Liver (tissue), 9 donors: Measurements from ENCODE around the gene EML3. TPM values are rescaled to one million over a fixed set of nuclear protein-coding genes. Genes with fewer than 3 reads are reported as not detected.

Source experiments
- DNase-seq: peaks from one replicate; pipeline ENCODE4 v3.0.0-alpha.2; 2017; ENCODE audit warnings: low spot score
- H3K27ac ChIP-seq, 2 donors: one replicate each; pipeline ENCODE4 v1.7.0; 2013; ENCODE audit warnings: inconsistent platforms in 2 of 2, low read length in 2 of 2, control low read depth in 1 of 2, low read depth in 1 of 2, mild to moderate bottlenecking in 1 of 2
- H3K27me3 ChIP-seq, 4 donors: one replicate each; pipeline versions ENCODE4 v1.6.1 to v1.7.0; 2013; ENCODE audit warnings: low read length in 3 of 4, inconsistent platforms in 1 of 4, mild to moderate bottlenecking in 1 of 4, moderate library complexity in 1 of 4; ENCODE audit not compliant: control insufficient read depth in 4 of 4, insufficient read depth in 4 of 4
- H3K36me3 ChIP-seq, 4 donors: one replicate each; pipeline versions ENCODE4 v1.6.1 to v1.7.0; 2013; ENCODE audit warnings: low read length in 3 of 4, mild to moderate bottlenecking in 3 of 4, low read depth in 1 of 4, moderate library complexity in 1 of 4; ENCODE audit not compliant: control insufficient read depth in 4 of 4, insufficient read depth in 3 of 4
- H3K4me1 ChIP-seq, 4 donors: one replicate each; pipeline versions ENCODE4 v1.6.1 to v1.7.0; 2013; ENCODE audit warnings: low read length in 3 of 4, mild to moderate bottlenecking in 3 of 4, moderate library complexity in 1 of 4; ENCODE audit not compliant: control insufficient read depth in 4 of 4, insufficient read depth in 4 of 4
- H3K4me3 ChIP-seq, 3 donors: one replicate each; pipeline versions ENCODE4 v1.6.1 to v1.7.0; 2013; ENCODE audit warnings: low read length in 3 of 3, control low read depth in 1 of 3, low read depth in 1 of 3, mild to moderate bottlenecking in 1 of 3
- H3K9ac ChIP-seq, 2 donors: one replicate each; pipeline ENCODE4 v1.7.0; 2013; ENCODE audit warnings: low read length in 2 of 2, mild to moderate bottlenecking in 2 of 2, moderate library complexity in 2 of 2, control low read depth in 1 of 2, low read depth in 1 of 2
- H3K9me3 ChIP-seq, 4 donors: one replicate each; pipeline versions ENCODE4 v1.6.1 to v1.7.0; 2013; ENCODE audit warnings: low read length in 3 of 4; ENCODE audit not compliant: control insufficient read depth in 4 of 4
- ATF3 ChIP-seq: IDR thresholded peaks from 2 replicates; pipeline ENCODE4 v1.6.1; 2016; ENCODE audit warnings: antibody characterized with exemption
- CTCF ChIP-seq: fragments of 150-350 bp; IDR thresholded peaks from 2 replicates; pipeline ENCODE4 v1.5.1; 2017; ENCODE audit warnings: improper control_type of control experiment, low read depth, low read length; ENCODE audit not compliant: missing input control
- EGR1 ChIP-seq, 2 donors: IDR thresholded peaks; 2 replicates each; pipeline ENCODE4 v1.6.1; 2016 to 2018; ENCODE audit warnings: antibody characterized with exemption in 2 of 2, low read depth in 2 of 2
- FOXA2 ChIP-seq: IDR thresholded peaks from 2 replicates; pipeline ENCODE4 v1.6.1; 2016; ENCODE audit warnings: antibody characterized with exemption
- GABPA ChIP-seq, 2 donors: IDR thresholded peaks in 1 of 2; conservative IDR thresholded peaks in 1 of 2; 2 replicates each; pipeline ENCODE4 v1.6.1; 2016; ENCODE audit warnings: antibody characterized with exemption in 2 of 2, mild to moderate bottlenecking in 1 of 2, moderate library complexity in 1 of 2
- HNF4A ChIP-seq, 2 donors: conservative IDR thresholded peaks; 2 replicates each; pipeline ENCODE4 v1.6.1; 2016; ENCODE audit warnings: antibody characterized with exemption in 2 of 2, mild to moderate bottlenecking in 2 of 2
- HNF4G ChIP-seq: IDR thresholded peaks from 2 replicates; pipeline ENCODE4 v1.6.1; 2016; ENCODE audit warnings: antibody characterized with exemption
- JUND ChIP-seq, 2 donors: IDR thresholded peaks; 2 replicates each; pipeline ENCODE4 v1.6.1; 2016; ENCODE audit warnings: antibody characterized with exemption in 2 of 2
- MAX ChIP-seq: IDR thresholded peaks from 2 replicates; pipeline ENCODE4 v1.6.1; 2016; ENCODE audit warnings: antibody characterized with exemption
- NR2F2 ChIP-seq: IDR thresholded peaks from 2 replicates; pipeline ENCODE4 v1.6.1; 2016; ENCODE audit warnings: antibody characterized with exemption
- RAD21 ChIP-seq, 2 donors: IDR thresholded peaks; 2 replicates each; pipeline ENCODE4 v1.6.1; 2016; ENCODE audit warnings: antibody characterized with exemption in 2 of 2, mild to moderate bottlenecking in 2 of 2
- REST ChIP-seq: IDR thresholded peaks from 2 replicates; pipeline ENCODE4 v1.6.1; 2016; ENCODE audit warnings: antibody characterized with exemption, mild to moderate bottlenecking
- RXRA ChIP-seq, 2 donors: IDR thresholded peaks; 2 replicates each; pipeline ENCODE4 v1.6.1; 2017 to 2018; ENCODE audit warnings: antibody characterized with exemption in 2 of 2, mild to moderate bottlenecking in 1 of 2
- SP1 ChIP-seq: IDR thresholded peaks from 2 replicates; pipeline ENCODE4 v1.6.1; 2018; ENCODE audit warnings: antibody characterized with exemption, mild to moderate bottlenecking
- TAF1 ChIP-seq: conservative IDR thresholded peaks from 2 replicates; pipeline ENCODE4 v1.6.1; 2016; ENCODE audit warnings: antibody characterized with exemption, mild to moderate bottlenecking
- YY1 ChIP-seq: IDR thresholded peaks from 2 replicates; pipeline ENCODE4 v1.6.1; 2016; ENCODE audit warnings: antibody characterized with exemption, mild to moderate bottlenecking
- ZBTB33 ChIP-seq: IDR thresholded peaks from 2 replicates; pipeline ENCODE4 v1.6.1; 2016; ENCODE audit warnings: antibody characterized with exemption
- WGBS: extraction: QIAGEN DNeasy Blood & Tissue Kit; methylation state at CpG from one replicate; pipeline ENCODE4 v1.1.7; 2013; 5-methylcytosine and 5-hydroxymethylcytosine counted together
- polyA plus RNA-seq, 2 donors: library from polyadenylated mRNA; stranded (reverse) in 1 of 2; unstranded in 1 of 2; fragments of 200-250 nt in 1 of 2; fragments of >200 nt in 1 of 2; fragmentation: Nextera tagmentation in 1 of 2; extraction: Ambion mirVana in 1 of 2; gene quantifications; one replicate each; pipeline versions ENCODE4 v1.2.1 to v1.2.3, GENCODE V29; 2013 to 2015
- total RNA-seq, 2 donors: library from RNA; depleted of rRNA; stranded (reverse); fragments of >200 nt; gene quantifications; one replicate each; pipeline ENCODE4 v1.2.3, GENCODE V29; 2014
- donor health status: healthy.
- donor health status: healthy.
- donor health status: healthy.
- donor health status: healthy.
- donor health status: healthy.

Gene EML3
- total and polyA plus RNA-seq, 4 donors: 6.0 to 19.3 (median 13.6) TPM

- TF ChIP-seq REST (no peak), RAD21 (IDR thresholded peaks at IDR 0.05) (no peak), GABPA (IDR thresholded peaks at IDR 0.05 in 1 of 2, conservative IDR thresholded peaks at IDR 0.05 in 1 of 2) (no peak), RXRA (IDR thresholded peaks at IDR 0.05) (no peak)
These were observed 34.0 kb downstream of the EML3 start (continued) for GRCh38 chr11:62578541-62578940.

- Histone ChIP-seq H3K4me1 (peaks cover 6 to 39% (median 23%) of the 10 kb centered on the region in 4 donors), H3K27me3 (no peaks in the 10 kb centered on the region), H3K9ac (no peak overlapping the region), H3K4me3 (no peak overlapping the region), H3K27ac (peak overlapping the region; percentile 95 to 96), H3K9me3 (no peaks in the 10 kb centered on the region), H3K36me3 (peaks cover 2 to 37% (median 20%) of the 10 kb centered on the region in 4 donors)
- TF ChIP-seq YY1: no peak
- no peak for TF ChIP-seq ZBTB33
- no peak for TF ChIP-seq GABPA (IDR thresholded peaks at IDR 0.05 in 1 of 2, conservative IDR thresholded peaks at IDR 0.05 in 1 of 2)
- no peak for TF ChIP-seq HNF4G
- peak; percentile 37 for TF ChIP-seq TAF1
- no peak for TF ChIP-seq EGR1 (IDR thresholded peaks at IDR 0.05; ENCODE audit: low read depth in 2 of 2)
- TF ChIP-seq SP1: peak; percentile 21
- TF ChIP-seq JUND (IDR thresholded peaks at IDR 0.05): no peak
- no peak for TF ChIP-seq RXRA (IDR thresholded peaks at IDR 0.05)
- no peak for TF ChIP-seq HNF4A (conservative IDR thresholded peaks at IDR 0.05)
- no peak for TF ChIP-seq REST
- TF ChIP-seq RAD21 (IDR thresholded peaks at IDR 0.05): no peak
- TF ChIP-seq FOXA2: no peak
- no peak for TF ChIP-seq ATF3
- peak; percentile 89 for TF ChIP-seq NR2F2
- TF ChIP-seq MAX: no peak
- TF ChIP-seq CTCF: no peak
- WGBS: 77% methylated on average over 12 of the region's 12 CpGs
- no peak for DNase-seq
These were observed 35.4 kb downstream of the EML3 start for GRCh38 chr11:62577046-62577714.
